Stimulated activated CD4-positive, alpha-beta T cell treated with anti-CD3 and anti-CD28 coated beads, TNF-alpha, amount 100 ng/mL, for 24 hours (primary cell): ENCODE results near the gene LIFR.
"Not testable (repeated sequence)": the region's sequence is repeated elsewhere in the genome, so short reads cannot be mapped to it uniquely, and the experiment has no call there.

Experiments used
- DNase-seq, 3 experiments: peaks; one replicate each; pipeline ENCODE4 v3.0.0-alpha.2; 2020; ENCODE audit warnings: low read depth in 3 of 3

LIFR gene

GRCh38 chr5:38582293-38582974 lies 26.0 kb upstream of the LIFR start:
- DNase-seq, result no peak

DNA sequence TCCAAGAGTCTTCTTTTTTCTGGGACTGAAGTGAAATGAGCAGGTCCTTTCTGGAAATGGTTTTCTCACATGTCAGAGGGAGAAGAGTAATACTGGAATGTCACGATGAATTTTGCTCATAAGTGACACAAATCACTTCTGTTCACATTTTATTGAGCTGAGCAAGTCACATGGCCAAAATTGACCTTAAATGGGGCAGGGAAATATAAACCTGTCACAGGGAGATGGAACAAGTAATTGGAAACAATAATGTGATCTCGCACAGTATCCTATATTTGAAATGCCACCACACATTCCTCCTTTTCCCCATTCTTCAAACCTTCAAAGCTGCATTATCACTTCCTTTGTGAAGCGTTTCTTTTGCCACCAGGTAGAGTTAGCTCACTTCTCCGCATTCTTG lies 25.2 kb upstream of the LIFR start:
- no peak for DNase-seq

DNA sequence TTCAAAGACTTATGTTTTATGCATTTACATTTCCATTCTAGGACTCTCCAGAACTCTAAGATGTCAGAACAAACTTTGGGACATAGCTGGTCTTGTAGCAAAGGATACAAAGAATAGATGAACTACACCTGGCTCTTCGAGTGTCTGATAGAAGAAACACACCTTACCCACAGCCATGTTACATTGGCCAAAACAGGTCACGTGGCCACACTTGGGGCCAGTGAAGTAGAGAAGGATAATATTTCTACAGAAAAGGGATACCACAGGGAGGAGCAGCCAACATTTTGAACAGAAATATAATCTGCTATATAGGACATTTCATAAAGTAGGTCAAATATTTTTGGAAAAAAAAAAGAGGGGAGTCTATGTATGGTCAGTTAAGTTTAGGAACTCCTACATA lies 22.7 kb upstream of the LIFR start:
- no peak for DNase-seq

DNA sequence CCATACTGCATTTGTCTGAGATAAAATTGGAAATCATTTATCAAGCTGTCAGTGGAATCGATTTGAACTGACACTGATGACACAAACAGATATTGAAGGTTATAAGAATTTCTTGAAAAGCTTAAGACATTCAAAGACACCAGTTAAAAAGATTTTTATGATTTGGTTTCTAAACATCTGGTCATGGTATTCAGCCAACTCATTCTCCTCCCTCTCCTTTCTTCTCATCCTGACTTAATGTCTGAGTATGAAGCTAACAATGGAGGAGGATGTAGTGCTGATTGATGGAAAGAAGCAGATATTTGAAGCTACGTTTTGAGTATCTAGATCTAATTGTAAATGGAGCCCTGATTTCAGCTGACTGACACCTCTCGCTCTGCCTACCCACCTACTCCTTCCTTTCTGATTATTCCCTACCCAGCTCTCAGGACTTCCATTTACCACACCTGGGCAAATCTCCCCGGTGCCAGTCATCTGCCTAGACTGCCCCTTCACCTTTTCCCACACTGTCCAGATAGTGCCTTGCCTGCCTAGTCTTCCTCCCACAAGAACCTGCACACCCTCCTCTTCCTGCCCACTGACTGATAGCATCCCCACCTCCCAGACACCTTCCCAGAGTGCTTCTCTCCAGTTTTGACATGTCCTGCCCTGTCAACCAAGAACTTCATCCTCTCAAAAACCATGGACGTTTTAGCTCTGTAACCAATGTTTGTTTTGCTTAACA lies 20.7 kb upstream of the LIFR start:
- DNase-seq, result no peak

GRCh38 chr5:38576442-38576841 lies 20.0 kb upstream of the LIFR start:
- DNase-seq, result no peak

DNA sequence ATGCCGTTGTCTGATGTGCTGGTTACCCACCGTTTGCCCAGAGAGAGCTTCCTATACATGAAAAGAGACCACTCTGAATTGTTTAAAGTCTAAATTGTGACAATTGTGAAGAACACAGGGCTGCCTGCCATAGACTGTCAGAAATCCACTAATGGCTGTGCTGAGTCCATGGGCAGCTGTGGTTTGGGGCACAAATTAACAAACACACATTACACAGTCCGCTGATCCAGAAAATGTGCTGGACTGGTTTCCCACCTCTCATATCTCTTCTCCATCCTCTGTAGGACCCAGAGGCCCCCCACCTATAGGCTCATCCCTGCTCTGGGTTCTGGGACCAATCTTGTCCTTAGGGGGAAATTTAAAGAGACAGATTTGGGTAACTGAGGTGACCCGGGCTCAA lies 19.0 kb upstream of the LIFR start:
- DNase-seq, result no peak

GRCh38 chr5:38574009-38574408 lies 17.6 kb upstream of the LIFR start:
- DNase-seq, result no peak

DNA sequence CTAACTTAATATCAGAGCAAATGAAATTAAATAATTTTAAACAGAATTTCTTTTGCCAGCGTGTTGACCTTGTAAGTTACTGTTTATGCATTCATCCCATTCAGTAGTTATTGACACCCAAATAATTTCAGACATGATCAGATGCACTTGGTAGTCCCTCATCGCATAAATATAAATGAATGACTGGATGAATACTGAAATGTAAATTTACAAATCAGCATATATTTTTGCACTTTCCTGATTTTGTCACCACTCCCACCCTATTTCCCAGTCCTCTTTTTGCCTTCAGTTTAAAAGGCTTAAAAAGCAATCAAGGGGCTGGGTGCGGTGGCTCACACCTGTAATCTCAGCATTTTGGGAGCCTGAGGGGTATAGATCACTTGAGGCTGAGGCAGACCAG lies 17.1 kb upstream of the LIFR start:
- no peak for DNase-seq

DNA sequence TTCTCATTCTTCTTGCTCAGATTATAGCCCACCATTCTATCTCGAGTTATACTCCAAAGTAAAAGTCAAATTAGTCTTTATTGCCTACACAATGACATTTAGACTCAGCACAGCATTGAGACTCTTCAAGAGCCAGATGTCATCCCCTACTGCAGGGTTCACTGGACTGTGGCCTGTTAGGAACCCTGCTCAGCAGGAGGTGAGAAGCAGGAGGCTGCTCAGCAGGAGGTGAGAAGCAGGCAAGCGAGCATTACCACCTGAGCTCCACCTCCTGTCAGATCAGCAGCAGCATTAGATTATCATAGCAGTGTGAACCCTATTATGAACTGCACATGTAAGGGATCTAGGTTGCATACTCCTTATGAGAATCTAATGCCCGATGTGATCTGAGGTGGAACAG lies 12.7 kb upstream of the LIFR start:
- no peak for DNase-seq

DNA sequence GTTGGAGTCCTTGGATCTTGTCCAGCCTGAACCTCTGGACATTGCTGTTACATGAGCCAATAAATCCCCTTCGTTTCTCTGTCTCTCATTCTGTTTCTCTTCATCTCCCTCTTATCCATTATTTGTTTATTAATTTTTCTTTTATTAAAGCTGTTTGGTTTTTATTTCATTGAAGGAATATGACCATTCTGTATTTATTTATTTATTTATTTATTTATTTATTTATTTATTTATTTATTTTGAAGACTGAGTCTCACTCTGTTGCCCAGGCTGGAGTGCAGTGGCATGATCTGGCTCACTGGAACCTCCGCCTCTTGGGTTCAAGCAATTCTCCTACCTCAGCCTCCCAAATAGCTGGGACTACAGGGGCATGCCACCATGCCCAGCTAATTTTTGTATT lies 10.9 kb upstream of the LIFR start:
- DNase-seq, result not testable (repeated sequence)

GRCh38 chr5:38563624-38564023 lies 7.2 kb upstream of the LIFR start:
- no peak for DNase-seq

- DNase-seq, result no peak
Observed at GRCh38 chr5:38562444-38563210, 6.2 kb upstream of the LIFR start.

DNA sequence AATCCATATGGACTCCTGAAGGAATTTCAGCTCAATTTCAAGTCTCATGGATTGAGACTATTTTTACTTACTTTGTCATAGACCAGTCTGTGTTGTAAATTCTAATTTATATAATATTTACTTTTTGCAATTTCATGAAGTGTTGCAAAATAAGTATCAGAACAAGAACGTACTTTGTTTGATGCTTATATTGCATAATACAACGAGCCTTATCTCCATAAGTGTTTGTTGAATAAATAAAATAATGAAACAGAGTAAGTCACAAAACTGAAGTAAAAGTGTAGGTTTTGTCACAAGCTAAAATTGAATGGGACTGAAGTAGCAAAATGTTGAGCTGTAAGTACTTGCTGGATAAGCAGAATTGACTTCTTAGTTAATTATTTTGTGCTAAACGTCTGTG lies 3.0 kb upstream of the LIFR start:
- DNase-seq, result no peak

GRCh38 chr5:38557792-38558191 lies 1.3 kb upstream of the LIFR start:
- no peak for DNase-seq

DNA sequence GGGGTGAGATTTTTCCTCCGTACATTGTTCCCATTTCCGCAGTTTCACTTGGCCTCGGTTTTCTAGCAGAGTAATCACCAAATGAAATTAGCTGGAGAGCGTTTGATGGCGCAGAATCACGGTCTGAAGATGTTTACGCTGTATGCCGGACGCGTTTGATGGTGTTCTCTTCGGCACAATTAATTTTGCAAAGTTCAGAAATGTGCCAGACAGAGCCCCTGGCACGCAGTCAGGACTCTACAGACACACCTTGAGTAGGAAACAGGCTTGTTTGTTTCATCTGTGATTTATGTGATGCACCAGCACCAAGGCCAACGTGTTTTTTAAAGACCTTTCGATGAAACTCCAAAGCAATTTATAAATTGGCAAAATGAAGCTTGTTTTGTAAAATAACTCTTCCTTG lies 863 bp upstream of the LIFR start:
- no peak for DNase-seq

DNA sequence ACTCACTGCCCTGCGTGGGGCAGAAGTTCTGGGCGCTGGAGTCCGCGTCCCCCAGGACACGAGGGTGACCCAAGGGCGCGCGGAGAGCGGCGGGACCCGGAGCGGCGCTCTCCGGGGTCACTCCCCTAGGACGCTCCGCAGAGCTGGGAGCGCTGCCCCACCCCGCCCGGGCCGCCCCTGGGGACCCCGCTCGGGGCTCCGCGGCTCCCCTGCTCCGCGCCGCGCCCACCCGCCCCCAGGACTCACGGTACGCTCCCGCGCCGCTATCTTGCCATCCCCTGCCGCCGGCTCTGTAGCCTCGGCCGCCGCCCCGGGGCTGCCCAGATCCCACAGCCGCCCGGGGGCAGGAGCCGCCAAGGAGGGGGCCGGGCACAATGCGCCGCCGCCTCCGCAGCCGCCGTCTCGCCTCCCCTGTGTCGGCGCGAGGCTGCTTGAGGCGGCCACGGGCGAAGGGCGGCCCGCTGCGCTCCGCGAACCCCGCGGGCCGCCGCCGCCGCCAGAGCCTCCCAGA lies 303 bp downstream of the LIFR start:
- no peak for DNase-seq

- DNase-seq, result no peak
Observed at GRCh38 chr5:38555354-38556087, 925 bp downstream of the LIFR start.

DNA sequence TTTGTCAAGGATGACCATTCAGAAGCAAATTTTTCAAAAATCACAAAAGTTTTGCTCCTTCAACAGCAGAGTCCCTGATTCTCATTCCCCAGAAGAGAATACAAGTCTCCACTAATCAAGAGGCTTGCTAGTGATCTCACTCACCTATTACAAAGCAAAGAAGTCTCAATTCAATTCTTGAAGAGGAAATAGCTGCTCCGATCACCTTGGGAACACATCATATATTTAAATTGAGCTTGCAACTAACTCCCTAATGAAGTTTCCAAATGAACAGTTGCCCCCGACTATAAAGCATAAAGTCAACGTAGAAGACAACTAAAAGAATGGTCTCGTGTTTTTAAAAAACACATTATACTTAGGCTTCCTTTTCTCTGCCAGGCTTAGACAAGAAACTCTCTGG lies 1.6 kb downstream of the LIFR start:
- no peak for DNase-seq

GRCh38 chr5:38554403-38554802 lies 2.0 kb downstream of the LIFR start:
- DNase-seq, result no peak

GRCh38 chr5:38553001-38553521 lies 3.4 kb downstream of the LIFR start:
- DNase-seq, result no peak
